ENCODE measurements around the gene CD200R1. TPM values are rescaled to one million over a fixed set of nuclear protein-coding genes. Genes with fewer than 3 reads are reported as not detected.

Gene CD200R1
- total RNA-seq, 6 experiments from 2014 or later, result not detected

GRCh38 chr3:112974178-112974517, 755 bp downstream of the CD200R1 start:
- H3K27ac Mint-ChIP-seq, result no peak overlapping the region
- H3K27me3 Mint-ChIP-seq (ENCODE audit: insufficient read depth), result peaks cover 20% of the 10 kb centered on the region
- peaks cover 3% of the 10 kb centered on the region; the same call in 1 of the 2 replicates for H3K4me1 Mint-ChIP-seq (ENCODE audit: low read depth)
- no peaks in the 10 kb centered on the region for H3K36me3 Mint-ChIP-seq (ENCODE audit: low read depth)
- TF ChIP-seq, protein P1, sequence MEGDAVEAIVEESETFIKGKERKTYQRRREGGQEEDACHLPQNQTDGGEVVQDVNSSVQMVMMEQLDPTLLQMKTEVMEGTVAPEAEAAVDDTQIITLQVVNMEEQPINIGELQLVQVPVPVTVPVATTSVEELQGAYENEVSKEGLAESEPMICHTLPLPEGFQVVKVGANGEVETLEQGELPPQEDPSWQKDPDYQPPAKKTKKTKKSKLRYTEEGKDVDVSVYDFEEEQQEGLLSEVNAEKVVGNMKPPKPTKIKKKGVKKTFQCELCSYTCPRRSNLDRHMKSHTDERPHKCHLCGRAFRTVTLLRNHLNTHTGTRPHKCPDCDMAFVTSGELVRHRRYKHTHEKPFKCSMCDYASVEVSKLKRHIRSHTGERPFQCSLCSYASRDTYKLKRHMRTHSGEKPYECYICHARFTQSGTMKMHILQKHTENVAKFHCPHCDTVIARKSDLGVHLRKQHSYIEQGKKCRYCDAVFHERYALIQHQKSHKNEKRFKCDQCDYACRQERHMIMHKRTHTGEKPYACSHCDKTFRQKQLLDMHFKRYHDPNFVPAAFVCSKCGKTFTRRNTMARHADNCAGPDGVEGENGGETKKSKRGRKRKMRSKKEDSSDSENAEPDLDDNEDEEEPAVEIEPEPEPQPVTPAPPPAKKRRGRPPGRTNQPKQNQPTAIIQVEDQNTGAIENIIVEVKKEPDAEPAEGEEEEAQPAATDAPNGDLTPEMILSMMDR (IDR thresholded peaks at IDR 0.05), result no peak
- no peak for DNase-seq
- H3K9me3 Mint-ChIP-seq, result no peaks in the 10 kb centered on the region
- H3K4me3 Mint-ChIP-seq, result no peak overlapping the region

DNA sequence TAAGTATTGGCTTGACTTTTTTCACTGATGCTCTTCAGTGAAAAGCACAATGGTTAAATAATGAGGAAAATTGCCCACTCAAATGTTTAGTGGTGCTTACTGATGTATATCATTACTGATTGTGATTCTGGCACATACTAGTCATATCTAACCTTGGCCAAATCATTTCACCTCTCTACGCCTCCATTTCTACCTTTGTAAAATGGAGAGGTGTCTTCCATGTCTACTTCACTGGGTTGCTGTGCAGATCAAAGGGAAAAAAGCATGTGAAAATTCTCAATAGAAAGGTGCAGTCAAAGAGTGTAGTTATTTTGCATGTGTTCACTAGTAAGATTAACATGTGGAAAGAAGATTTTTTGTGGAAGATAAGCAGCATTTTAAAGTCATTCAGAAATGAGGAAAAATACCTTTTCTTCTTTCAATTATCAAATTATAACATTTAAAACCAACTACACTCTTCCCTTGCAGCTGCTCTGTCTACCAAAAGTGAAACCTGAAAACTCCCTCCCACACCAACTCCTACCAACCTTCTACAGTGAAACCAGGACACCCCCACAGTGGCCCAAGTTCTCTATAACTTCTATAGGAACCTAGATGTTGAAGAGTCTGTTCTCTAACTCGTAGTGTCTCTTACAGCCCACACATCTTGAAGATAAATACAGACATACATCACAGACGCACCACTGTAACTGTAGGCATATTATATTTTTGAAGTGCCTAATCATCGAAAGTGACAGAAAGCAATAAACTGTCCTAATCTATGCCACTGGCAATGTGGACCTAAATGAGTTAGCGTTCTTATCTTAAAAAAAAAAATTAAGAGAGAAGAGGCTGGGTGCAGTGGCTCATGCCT, 1.4 kb downstream of the CD200R1 start:
- H3K9me3 Mint-ChIP-seq, result no peaks in the 10 kb centered on the region
- TF ChIP-seq, protein P1 (IDR thresholded peaks at IDR 0.05), result no peak
- H3K4me3 Mint-ChIP-seq, result 0 out of 2 replicates have a peak overlapping the region, but pooled peaks have one; percentile 18
- no peak overlapping the region for H3K27ac Mint-ChIP-seq
- no peaks in the 10 kb centered on the region for H3K4me1 Mint-ChIP-seq (ENCODE audit: low read depth)
- DNase-seq, result no peak
- H3K27me3 Mint-ChIP-seq (ENCODE audit: insufficient read depth), result peaks cover 20% of the 10 kb centered on the region
- H3K36me3 Mint-ChIP-seq (ENCODE audit: low read depth), result no peaks in the 10 kb centered on the region

DNA sequence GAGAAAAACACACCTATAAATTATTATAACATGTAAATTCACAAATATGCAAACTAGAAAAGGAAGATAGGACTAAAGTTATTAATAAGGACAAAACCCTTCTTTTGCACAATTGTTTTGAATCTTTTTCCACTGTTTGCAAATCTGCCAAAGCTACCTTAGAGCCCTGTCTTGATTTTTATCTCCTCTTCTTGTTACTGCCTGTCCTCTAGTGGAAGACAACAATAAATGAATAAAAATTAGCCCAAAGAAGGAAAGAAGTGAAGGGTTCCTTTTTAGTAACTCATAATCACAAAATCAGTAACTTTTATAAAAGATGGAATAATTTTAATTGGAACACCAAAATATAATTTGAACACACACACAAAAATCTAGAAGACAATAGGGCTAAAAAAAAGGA, 2.7 kb downstream of the CD200R1 start:
- Mint-ChIP-seq H3K27me3 (ENCODE audit: insufficient read depth) (peaks cover 21% of the 10 kb centered on the region), H3K9me3 (no peaks in the 10 kb centered on the region), H3K27ac (no peak overlapping the region), H3K4me1 (ENCODE audit: low read depth) (no peaks in the 10 kb centered on the region), H3K36me3 (ENCODE audit: low read depth) (no peaks in the 10 kb centered on the region), H3K4me3 (no peak overlapping the region)
- DNase-seq, result no peak
- TF ChIP-seq, protein P1 (IDR thresholded peaks at IDR 0.05), result no peak

GRCh38 chr3:112967828-112968227, 7.1 kb downstream of the CD200R1 start:
- peaks cover 8% of the 10 kb centered on the region; the same call in 1 of the 2 replicates for H3K27me3 Mint-ChIP-seq (ENCODE audit: insufficient read depth)
- H3K9me3 Mint-ChIP-seq, result peaks cover 14% of the 10 kb centered on the region; the same call in 1 of the 2 replicates
- TF ChIP-seq, protein P1 (IDR thresholded peaks at IDR 0.05), result no peak
- H3K4me3 Mint-ChIP-seq, result no peak overlapping the region
- no peak for DNase-seq
- no peak overlapping the region for H3K27ac Mint-ChIP-seq
- no peaks in the 10 kb centered on the region; the same call in 1 of the 2 replicates for H3K36me3 Mint-ChIP-seq (ENCODE audit: low read depth)
- no peaks in the 10 kb centered on the region for H3K4me1 Mint-ChIP-seq (ENCODE audit: low read depth)

DNA sequence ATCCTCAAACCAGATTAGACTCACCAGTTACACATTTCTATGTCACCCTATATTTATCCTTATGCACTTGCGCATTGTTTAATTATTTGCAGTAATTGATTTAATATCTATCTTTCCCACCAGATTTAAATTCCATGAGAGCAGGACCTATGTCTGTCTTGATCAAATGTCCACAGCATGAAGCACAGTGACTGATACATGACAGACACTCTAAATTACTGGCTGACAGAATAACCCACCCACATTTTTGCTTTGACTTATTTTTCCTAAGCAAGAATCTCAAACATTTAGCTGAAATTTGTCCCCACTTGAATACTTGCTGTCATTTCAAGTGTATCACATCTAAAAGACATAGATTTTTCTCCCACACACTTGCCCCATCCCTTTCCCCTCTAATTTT, 7.5 kb downstream of the CD200R1 start:
- Mint-ChIP-seq H3K27me3 (ENCODE audit: insufficient read depth) (peaks cover 8% of the 10 kb centered on the region; the same call in 1 of the 2 replicates), H3K4me3 (no peak overlapping the region)

More for the DNA sequence above, 7.5 kb downstream of the CD200R1 start:
- TF ChIP-seq, protein P1 (IDR thresholded peaks at IDR 0.05), result no peak
- Mint-ChIP-seq H3K4me1 (ENCODE audit: low read depth) (no peaks in the 10 kb centered on the region), H3K36me3 (ENCODE audit: low read depth) (no peaks in the 10 kb centered on the region; the same call in 1 of the 2 replicates), H3K9me3 (peaks cover 14% of the 10 kb centered on the region; the same call in 1 of the 2 replicates), H3K27ac (no peak overlapping the region)
- DNase-seq, result no peak
